ENCODE measurements around the gene STON2. TPM values are rescaled to one million over a fixed set of nuclear protein-coding genes. Genes with fewer than 3 reads are reported as not detected.

STON2 gene
- total and polyA plus RNA-seq, 2 of the 13 experiments (the other 11 are each of a cell fraction or from before 2014, with no cell fraction given) = 2.1 to 11.0 TPM

DNA sequence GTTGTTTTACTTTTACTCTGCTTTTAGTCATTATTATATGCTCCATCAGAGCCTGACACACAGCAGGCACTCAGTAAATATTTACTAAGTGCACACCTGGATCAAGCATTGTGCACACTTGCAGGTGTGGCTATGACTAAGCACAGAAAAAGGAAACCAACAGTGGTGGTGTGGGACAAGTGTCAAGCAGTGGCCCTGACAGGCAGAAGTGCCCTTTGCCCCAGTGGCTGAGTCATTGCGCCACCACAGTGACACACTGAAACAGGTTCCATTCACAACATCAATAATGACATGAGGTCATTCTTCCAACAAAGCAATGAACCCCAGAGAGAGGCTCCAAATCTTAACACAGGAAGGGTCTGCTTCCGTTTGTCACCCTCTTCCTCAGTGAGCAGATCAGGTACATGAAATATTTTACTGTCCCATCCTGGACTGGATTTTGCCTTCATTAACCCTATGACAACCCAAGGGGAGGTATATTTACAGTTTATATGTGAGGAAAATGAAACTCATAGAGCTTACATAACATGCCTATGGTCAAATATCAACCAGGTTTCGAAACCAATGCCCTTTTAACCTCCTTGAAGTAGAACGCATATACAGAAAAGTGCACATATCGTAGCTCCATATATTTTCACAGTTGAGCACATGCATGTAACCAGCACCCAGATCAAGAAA is 96.7 kb downstream of the STON2 start (continued):
- TF ChIP-seq, protein P1, sequence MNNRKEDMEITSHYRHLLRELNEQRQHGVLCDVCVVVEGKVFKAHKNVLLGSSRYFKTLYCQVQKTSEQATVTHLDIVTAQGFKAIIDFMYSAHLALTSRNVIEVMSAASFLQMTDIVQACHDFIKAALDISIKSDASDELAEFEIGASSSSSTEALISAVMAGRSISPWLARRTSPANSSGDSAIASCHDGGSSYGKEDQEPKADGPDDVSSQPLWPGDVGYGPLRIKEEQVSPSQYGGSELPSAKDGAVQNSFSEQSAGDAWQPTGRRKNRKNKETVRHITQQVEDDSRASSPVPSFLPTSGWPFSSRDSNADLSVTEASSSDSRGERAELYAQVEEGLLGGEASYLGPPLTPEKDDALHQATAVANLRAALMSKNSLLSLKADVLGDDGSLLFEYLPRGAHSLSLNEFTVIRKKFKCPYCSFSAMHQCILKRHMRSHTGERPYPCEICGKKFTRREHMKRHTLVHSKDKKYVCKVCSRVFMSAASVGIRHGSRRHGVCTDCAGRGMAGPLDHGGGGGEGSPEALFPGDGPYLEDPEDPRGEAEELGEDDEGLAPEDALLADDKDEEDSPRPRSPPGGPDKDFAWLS (CRISPR knock-in tag; IDR thresholded peaks at IDR 0.05; ENCODE audit: borderline replicate concordance) = no peak
- TF ChIP-seq JUN (CRISPR knock-in tag; IDR thresholded peaks at IDR 0.05) (peak; percentile 99), FOXK2 (IDR thresholded peaks at IDR 0.05) (peak; percentile 49; the same call in 1 of the 2 replicates), KAT7 (CRISPR knock-in tag; IDR thresholded peaks at IDR 0.05; ENCODE audit: borderline replicate concordance) (no peak; the same call in 1 of the 2 replicates), GFI1 (CRISPR knock-in tag; IDR thresholded peaks at IDR 0.05; ENCODE audit: borderline replicate concordance) (peak; percentile 41; the same call in 1 of the 2 replicates), YEATS2 (CRISPR knock-in tag; IDR thresholded peaks at IDR 0.05; ENCODE audit: borderline replicate concordance) (peak; percentile 24; the same call in 1 of the 2 replicates), THYN1 (CRISPR knock-in tag; IDR thresholded peaks at IDR 0.05; ENCODE audit: borderline replicate concordance, low read depth) (no peak), GPN1 (CRISPR knock-in tag; IDR thresholded peaks at IDR 0.05; ENCODE audit: borderline replicate concordance) (no peak), EZH2 (conservative IDR thresholded peaks at IDR 0.05; ENCODE audit: low read depth, low read length) (no peak), MBNL3 (CRISPR knock-in tag; conservative IDR thresholded peaks at IDR 0.05) (no peak), TBP (CRISPR knock-in tag; IDR thresholded peaks at IDR 0.05) (0 out of 2 replicates have a peak, but pooled peaks have one; percentile 27), ZBTB38 (CRISPR knock-in tag; IDR thresholded peaks at IDR 0.05) (peak; percentile 54; the same call in 1 of the 2 replicates), POLR2AphosphoS2 (IDR thresholded peaks at IDR 0.05; ENCODE audit: low read depth, low read length) (no peak)
- TF ChIP-seq, protein P2, sequence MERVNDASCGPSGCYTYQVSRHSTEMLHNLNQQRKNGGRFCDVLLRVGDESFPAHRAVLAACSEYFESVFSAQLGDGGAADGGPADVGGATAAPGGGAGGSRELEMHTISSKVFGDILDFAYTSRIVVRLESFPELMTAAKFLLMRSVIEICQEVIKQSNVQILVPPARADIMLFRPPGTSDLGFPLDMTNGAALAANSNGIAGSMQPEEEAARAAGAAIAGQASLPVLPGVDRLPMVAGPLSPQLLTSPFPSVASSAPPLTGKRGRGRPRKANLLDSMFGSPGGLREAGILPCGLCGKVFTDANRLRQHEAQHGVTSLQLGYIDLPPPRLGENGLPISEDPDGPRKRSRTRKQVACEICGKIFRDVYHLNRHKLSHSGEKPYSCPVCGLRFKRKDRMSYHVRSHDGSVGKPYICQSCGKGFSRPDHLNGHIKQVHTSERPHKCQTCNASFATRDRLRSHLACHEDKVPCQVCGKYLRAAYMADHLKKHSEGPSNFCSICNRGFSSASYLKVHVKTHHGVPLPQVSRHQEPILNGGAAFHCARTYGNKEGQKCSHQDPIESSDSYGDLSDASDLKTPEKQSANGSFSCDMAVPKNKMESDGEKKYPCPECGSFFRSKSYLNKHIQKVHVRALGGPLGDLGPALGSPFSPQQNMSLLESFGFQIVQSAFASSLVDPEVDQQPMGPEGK (CRISPR knock-in tag; IDR thresholded peaks at IDR 0.05) = peak; percentile 61; the same call in 1 of the 2 replicates
- TF ChIP-seq, protein P3, sequence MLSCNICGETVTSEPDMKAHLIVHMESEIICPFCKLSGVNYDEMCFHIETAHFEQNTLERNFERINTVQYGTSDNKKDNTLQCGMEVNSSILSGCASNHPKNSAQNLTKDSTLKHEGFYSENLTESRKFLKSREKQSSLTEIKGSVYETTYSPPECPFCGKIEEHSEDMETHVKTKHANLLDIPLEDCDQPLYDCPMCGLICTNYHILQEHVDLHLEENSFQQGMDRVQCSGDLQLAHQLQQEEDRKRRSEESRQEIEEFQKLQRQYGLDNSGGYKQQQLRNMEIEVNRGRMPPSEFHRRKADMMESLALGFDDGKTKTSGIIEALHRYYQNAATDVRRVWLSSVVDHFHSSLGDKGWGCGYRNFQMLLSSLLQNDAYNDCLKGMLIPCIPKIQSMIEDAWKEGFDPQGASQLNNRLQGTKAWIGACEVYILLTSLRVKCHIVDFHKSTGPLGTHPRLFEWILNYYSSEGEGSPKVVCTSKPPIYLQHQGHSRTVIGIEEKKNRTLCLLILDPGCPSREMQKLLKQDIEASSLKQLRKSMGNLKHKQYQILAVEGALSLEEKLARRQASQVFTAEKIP (CRISPR knock-in tag; IDR thresholded peaks at IDR 0.05; ENCODE audit: borderline replicate concordance) = no peak
- TF ChIP-seq, protein P4, sequence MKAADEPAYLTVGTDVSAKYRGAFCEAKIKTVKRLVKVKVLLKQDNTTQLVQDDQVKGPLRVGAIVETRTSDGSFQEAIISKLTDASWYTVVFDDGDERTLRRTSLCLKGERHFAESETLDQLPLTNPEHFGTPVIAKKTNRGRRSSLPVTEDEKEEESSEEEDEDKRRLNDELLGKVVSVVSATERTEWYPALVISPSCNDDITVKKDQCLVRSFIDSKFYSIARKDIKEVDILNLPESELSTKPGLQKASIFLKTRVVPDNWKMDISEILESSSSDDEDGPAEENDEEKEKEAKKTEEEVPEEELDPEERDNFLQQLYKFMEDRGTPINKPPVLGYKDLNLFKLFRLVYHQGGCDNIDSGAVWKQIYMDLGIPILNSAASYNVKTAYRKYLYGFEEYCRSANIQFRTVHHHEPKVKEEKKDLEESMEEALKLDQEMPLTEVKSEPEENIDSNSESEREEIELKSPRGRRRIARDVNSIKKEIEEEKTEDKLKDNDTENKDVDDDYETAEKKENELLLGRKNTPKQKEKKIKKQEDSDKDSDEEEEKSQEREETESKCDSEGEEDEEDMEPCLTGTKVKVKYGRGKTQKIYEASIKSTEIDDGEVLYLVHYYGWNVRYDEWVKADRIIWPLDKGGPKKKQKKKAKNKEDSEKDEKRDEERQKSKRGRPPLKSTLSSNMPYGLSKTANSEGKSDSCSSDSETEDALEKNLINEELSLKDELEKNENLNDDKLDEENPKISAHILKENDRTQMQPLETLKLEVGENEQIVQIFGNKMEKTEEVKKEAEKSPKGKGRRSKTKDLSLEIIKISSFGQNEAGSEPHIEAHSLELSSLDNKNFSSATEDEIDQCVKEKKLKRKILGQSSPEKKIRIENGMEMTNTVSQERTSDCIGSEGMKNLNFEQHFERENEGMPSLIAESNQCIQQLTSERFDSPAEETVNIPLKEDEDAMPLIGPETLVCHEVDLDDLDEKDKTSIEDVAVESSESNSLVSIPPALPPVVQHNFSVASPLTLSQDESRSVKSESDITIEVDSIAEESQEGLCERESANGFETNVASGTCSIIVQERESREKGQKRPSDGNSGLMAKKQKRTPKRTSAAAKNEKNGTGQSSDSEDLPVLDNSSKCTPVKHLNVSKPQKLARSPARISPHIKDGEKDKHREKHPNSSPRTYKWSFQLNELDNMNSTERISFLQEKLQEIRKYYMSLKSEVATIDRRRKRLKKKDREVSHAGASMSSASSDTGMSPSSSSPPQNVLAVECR (CRISPR knock-in tag; IDR thresholded peaks at IDR 0.05; ENCODE audit: borderline replicate concordance) = peak; percentile 88; the same call in 1 of the 2 replicates
- TF ChIP-seq, protein P5, sequence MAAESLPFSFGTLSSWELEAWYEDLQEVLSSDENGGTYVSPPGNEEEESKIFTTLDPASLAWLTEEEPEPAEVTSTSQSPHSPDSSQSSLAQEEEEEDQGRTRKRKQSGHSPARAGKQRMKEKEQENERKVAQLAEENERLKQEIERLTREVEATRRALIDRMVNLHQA (CRISPR knock-in tag; IDR thresholded peaks at IDR 0.05) = no peak
